Adipocyte (in vitro differentiated cells): ENCODE results near the gene LST1.

Source experiments
- DNase-seq: peaks from one replicate; pipeline ENCODE4 v3.0.0-alpha.2; 2015; ENCODE audit warnings: low read depth
- H3K27me3 ChIP-seq: replicated peaks from 2 replicates; pipeline ENCODE4 v1.7.0; 2013; ENCODE audit warnings: mild to moderate bottlenecking, low read length, moderate library complexity; ENCODE audit not compliant: control insufficient read depth, insufficient read depth
- H3K36me3 ChIP-seq: 2 replicates; pipeline ENCODE4 v1.7.0; 2013; ENCODE audit warnings: low read length, mild to moderate bottlenecking, moderate library complexity; ENCODE audit not compliant: control insufficient read depth, insufficient read depth, severe bottlenecking
- H3K4me1 ChIP-seq: 2 replicates; pipeline ENCODE4 v1.7.0; 2013; ENCODE audit warnings: mild to moderate bottlenecking, low read length, moderate library complexity; ENCODE audit not compliant: control insufficient read depth, insufficient read depth
- H3K4me3 ChIP-seq: 2 replicates; pipeline ENCODE4 v1.7.0; 2013; ENCODE audit warnings: mild to moderate bottlenecking, low read length, moderate library complexity
- H3K9ac ChIP-seq: 2 replicates; pipeline ENCODE4 v1.7.0; 2013; ENCODE audit warnings: mild to moderate bottlenecking, low read length, moderate library complexity
- H3K9me3 ChIP-seq: 2 replicates; pipeline ENCODE4 v1.7.0; 2013; ENCODE audit warnings: mild to moderate bottlenecking, low read length, moderate library complexity; ENCODE audit not compliant: control insufficient read depth

LST1 gene

DNA sequence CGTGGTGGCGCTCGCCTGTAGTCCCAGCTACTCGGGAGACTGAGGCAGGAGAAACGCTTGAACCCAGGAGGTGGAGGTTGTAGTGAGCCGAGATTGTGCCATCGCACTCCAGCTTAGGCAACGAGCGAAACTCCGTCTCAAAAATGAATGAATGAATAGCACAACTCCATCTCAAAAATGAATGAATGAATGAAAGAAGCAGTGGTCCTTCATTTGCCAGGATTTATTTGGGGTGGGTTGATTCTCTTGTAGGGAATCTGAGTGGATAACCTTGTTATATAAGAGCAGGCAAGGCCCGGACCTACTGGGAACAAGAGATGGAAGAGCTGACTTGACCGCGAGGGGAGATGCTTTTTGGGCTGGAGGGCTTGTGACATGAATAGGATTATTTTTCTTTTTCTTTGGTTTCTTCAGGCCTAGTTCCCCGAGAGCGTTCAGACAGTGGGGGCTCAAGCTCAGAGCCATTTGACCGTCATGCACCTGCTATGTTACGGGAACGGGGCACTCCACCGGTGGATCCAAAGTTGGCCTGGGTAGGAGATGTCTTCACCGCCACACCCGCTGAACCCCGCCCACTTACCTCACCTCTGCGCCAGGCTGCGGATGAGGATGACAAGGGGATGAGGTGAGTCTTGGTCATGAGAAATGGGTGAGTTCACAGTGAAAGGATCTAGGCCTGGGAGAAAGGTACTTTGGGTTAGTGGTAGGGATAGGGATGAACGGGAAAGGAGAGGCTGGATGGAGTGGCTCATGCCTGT lies 44.3 kb downstream of the LST1 start:
- DNase-seq, result no peak
- H3K4me1 ChIP-seq, result peaks cover 7% of the 10 kb centered on the region
- no peak overlapping the region for H3K9ac ChIP-seq
- no peaks in the 10 kb centered on the region for H3K27me3 ChIP-seq
- no peaks in the 10 kb centered on the region for H3K9me3 ChIP-seq
- no peak overlapping the region for H3K4me3 ChIP-seq
- peaks cover 100% of the 10 kb centered on the region for H3K36me3 ChIP-seq

DNA sequence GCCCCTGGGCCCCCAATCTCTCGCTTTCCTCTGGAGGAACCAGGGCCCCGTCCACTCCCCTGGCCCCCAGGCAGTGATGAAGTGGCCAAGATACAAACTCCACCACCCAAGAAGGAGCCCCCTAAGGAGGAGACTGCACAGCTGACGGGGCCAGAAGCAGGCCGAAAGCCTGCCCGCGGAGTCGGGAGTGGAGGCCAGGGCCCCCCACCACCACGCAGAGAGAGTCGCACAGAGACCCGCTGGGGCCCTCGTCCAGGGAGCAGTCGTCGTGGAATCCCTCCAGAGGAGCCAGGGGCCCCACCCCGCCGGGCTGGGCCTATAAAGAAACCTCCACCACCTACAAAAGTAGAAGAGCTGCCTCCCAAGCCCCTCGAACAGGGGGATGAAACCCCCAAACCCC lies 45.1 kb downstream of the LST1 start:
- Histone ChIP-seq H3K27me3 (no peaks in the 10 kb centered on the region), H3K4me3 (no peak overlapping the region), H3K36me3 (peaks cover 100% of the 10 kb centered on the region)

DNA sequence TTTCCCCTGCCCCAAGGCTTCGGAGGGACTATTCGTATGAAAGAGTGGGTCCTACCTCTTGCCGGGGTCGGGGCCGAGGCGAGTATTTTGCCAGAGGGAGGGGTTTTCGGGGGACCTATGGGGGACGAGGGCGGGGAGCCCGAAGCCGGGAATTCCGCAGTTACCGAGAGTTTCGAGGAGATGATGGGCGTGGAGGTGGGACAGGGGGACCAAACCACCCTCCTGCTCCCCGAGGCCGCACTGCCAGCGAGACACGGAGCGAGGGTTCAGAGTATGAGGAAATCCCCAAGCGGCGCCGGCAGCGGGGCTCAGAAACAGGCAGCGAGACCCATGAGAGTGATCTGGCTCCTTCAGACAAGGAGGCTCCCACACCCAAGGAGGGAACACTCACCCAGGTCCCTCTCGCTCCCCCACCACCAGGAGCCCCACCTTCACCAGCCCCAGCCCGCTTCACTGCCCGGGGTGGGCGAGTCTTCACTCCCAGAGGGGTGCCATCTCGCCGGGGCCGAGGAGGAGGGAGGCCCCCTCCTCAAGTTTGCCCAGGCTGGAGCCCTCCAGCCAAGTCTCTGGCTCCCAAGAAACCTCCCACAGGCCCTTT lies 45.7 kb downstream of the LST1 start:
- Histone ChIP-seq H3K9me3 (no peaks in the 10 kb centered on the region), H3K4me3 (no peak overlapping the region), H3K27me3 (no peaks in the 10 kb centered on the region), H3K9ac (no peak overlapping the region), H3K36me3 (peaks cover 100% of the 10 kb centered on the region), H3K4me1 (peaks cover 7% of the 10 kb centered on the region)
- no peak for DNase-seq

More for the DNA sequence above, 45.1 kb downstream of the LST1 start:
- Histone ChIP-seq H3K4me1 (peaks cover 7% of the 10 kb centered on the region), H3K9me3 (no peaks in the 10 kb centered on the region), H3K9ac (no peak overlapping the region)
- DNase-seq, result no peak

DNA sequence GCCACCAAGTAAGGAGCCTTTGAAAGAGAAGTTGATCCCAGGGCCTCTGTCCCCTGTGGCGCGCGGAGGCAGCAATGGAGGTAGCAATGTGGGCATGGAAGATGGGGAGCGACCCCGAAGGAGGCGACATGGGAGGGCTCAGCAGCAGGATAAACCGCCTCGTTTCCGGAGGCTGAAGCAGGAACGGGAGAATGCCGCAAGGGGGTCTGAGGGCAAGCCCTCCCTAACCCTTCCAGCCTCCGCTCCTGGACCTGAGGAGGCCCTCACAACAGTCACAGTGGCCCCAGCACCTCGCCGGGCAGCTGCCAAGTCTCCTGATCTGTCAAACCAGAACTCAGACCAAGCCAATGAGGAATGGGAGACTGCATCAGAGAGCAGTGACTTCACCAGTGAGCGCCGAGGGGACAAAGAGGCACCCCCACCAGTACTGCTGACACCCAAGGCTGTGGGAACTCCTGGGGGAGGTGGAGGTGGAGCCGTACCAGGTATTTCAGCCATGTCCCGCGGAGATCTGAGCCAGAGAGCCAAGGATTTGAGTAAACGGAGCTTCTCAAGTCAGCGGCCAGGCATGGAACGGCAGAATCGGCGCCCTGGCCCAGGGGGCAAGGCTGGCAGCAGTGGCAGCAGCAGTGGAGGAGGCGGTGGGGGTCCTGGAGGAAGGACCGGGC lies 46.3 kb downstream of the LST1 start:
- no peak for DNase-seq
- Histone ChIP-seq H3K9me3 (no peaks in the 10 kb centered on the region), H3K27me3 (no peaks in the 10 kb centered on the region), H3K4me1 (peaks cover 7% of the 10 kb centered on the region), H3K9ac (peak overlapping the region; percentile 12), H3K4me3 (no peak overlapping the region), H3K36me3 (peaks cover 99% of the 10 kb centered on the region)

DNA sequence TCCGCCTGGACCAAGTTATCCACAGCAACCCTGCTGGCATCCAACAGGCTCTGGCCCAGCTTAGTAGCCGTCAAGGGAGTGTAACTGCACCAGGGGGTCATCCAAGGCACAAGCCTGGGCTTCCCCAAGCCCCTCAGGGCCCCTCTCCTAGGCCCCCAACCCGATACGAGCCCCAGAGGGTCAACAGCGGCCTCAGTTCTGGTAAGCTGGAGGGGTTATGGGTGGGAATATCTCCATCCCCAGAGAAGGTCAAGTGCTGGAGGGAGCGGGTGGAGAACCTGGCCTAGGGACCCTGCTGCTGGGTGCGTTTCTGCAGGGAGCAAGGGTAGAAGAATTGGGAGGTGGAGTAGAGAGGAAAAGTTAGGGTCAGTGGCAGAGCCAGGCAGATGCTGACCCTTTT lies 47.4 kb downstream of the LST1 start:
- Histone ChIP-seq H3K9ac (no peak overlapping the region), H3K4me1 (peaks cover 7% of the 10 kb centered on the region), H3K27me3 (no peaks in the 10 kb centered on the region), H3K4me3 (no peak overlapping the region), H3K9me3 (no peaks in the 10 kb centered on the region), H3K36me3 (peaks cover 97% of the 10 kb centered on the region)
- DNase-seq, result no peak

DNA sequence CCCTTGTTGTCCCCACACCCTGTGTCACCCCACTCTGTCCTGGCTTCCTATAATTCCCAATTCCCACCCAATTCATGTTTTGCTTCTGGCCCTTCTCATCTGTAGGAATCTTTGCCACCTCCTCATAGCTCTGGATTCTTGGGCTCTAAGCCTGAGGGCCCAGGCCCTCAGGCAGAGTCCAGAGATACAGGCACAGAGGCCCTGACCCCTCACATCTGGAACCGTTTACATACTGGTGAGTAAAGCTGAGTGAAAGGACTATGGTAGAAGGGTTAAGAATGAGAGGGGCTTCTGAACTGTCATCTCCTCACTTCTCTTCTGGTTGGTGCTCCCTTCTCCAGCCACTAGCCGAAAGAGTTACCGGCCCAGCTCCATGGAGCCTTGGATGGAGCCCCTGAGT lies 48.1 kb downstream of the LST1 start:
- Histone ChIP-seq H3K27me3 (no peaks in the 10 kb centered on the region), H3K9me3 (no peaks in the 10 kb centered on the region), H3K36me3 (peaks cover 97% of the 10 kb centered on the region), H3K9ac (peak overlapping the region; percentile 37), H3K4me1 (peaks cover 11% of the 10 kb centered on the region), H3K4me3 (no peak overlapping the region)
- DNase-seq, result no peak

DNA sequence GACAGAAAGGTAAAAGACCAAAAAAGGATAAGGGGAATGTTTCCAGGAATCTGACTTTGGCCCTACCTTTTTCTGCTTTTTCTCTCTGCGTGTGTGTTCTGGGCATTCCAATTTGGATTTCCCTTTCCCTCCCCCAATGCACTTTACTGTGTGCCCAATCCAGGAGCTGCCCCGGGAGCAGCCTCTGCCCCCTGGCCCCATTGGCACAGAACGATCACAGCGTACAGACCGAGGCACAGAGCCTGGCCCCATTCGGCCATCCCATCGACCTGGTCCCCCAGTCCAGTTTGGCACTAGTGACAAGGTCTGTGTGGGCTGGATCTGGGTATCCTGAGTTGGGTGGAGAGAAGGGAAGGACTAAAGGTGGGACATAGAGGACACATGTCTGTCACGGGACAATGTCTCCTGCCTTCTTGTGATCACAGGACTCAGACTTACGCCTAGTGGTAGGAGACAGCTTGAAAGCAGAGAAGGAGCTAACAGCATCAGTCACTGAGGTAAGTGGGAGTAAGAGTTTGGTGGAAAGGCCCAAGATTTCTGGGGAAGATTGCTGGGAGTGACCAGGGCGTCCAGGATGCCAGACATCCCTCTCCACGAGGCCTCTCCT lies 49.0 kb downstream of the LST1 start:
- no peak for DNase-seq
- H3K4me1 ChIP-seq, result peaks cover 19% of the 10 kb centered on the region
- no peak overlapping the region for H3K9ac ChIP-seq
- peaks cover 97% of the 10 kb centered on the region for H3K36me3 ChIP-seq
- H3K9me3 ChIP-seq, result no peaks in the 10 kb centered on the region
- no peak overlapping the region for H3K4me3 ChIP-seq
- no peaks in the 10 kb centered on the region for H3K27me3 ChIP-seq

DNA sequence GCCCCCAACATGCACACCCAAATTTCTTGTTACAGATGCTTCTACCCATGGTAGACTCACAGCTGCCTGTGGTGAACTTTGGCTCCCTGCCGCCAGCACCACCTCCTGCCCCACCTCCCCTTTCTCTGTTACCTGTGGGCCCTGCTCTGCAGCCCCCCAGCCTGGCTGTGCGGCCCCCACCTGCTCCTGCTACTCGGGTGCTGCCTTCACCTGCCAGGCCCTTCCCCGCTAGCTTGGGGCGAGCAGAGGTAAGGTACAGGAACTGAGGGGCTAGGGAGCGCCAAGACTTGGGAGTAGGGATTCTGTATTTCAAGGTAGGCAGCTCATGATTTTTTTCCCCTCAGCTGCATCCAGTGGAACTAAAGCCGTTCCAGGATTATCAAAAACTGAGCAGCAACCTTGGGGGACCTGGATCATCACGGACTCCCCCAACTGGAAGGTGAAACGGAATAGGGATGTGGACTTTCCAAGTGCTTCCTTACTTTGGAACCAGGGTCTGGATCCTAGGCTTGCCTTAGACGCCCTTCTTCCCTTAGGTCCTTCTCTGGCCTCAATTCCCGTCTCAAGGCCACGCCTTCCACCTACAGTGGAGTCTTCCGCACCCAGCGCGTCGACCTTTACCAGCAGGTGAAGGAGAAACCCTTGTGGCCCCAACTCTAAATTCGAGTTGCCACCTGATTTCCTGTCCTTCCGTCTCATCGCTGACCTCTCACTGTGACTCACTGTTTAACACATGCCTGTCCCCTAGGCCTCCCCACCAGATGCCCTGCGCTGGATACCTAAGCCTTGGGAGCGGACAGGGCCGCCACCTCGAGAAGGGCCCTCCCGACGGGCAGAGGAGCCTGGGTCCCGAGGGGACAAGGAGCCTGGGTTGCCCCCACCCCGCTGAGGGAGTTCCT lies 50.9 kb downstream of the LST1 start:
- no peak overlapping the region for H3K4me3 ChIP-seq
- H3K4me1 ChIP-seq, result peaks cover 21% of the 10 kb centered on the region
- peaks cover 97% of the 10 kb centered on the region for H3K36me3 ChIP-seq
- no peak overlapping the region for H3K9ac ChIP-seq
- no peaks in the 10 kb centered on the region for H3K27me3 ChIP-seq
- H3K9me3 ChIP-seq, result no peaks in the 10 kb centered on the region
- no peak for DNase-seq
